K562 (cell line): ENCODE measurements around the gene SLC25A34. TPM values are rescaled to one million over a fixed set of nuclear protein-coding genes. Genes with fewer than 3 reads are reported as not detected.

Experiments
- ATAC-seq: fragments of 200-7000 bp; cut with Tn5 transposase; 3 replicates; pipeline ENCODE4 v1.9.1; 2020; ENCODE audit warnings: moderate library complexity
- BruUV-seq: library from RNA; stranded (reverse); fragments of 400-500 nt; replicated peaks from 2 replicates; lab custom pipeline; 2021; lab: Mats Ljungman, UMichigan
- CTCF ChIA-PET: fragments of 300-600 bp; formaldehyde crosslinking; extraction: SDS; loops from one replicate; lab custom pipeline; 2021; ENCODE audit warnings: low intra/inter-chr PET ratio; lab: Yijun Ruan, JAX
- POLR2A ChIA-PET: fragments of 300-600, 350-650 bp; sonication (Branson Sonifier 250); formaldehyde crosslinking; extraction: SDS; loops from one replicate; lab custom pipeline; 2021; ENCODE audit warnings: antibody characterized with exemption, inconsistent platforms; lab: Yijun Ruan, JAX
- DNase-seq, 4 experiments: peaks; one replicate each; pipeline versions ENCODE4 v3.0.0 to v3.0.0-alpha.2; 2011 to 2018; ENCODE audit warnings: low spot score in 3 of 4, mixed read lengths in 3 of 4; ENCODE audit errors: extremely low read depth in 1 of 4
- FAIRE-seq: peaks from 2 replicates; lab custom pipeline; 2011; peaks lifted over from hg19 to GRCh38; lab: Jason Lieb, UNC
- H2AFZ ChIP-seq: 2 replicates; pipeline ENCODE4 v1.6.0; 2011; ENCODE audit warnings: low read depth, low read length, control low read depth, inconsistent platforms
- H3K27ac ChIP-seq: fragments of 200-600 bp; 3 replicates; pipeline ENCODE4 v1.8.0; 2011; ENCODE audit warnings: low read depth, mild to moderate bottlenecking, control low read depth, inconsistent platforms, low read length, moderate library complexity, mixed read lengths; ENCODE audit errors: extremely low read depth
- H3K27me3 ChIP-seq, 2 experiments: fragments of 300-600 bp in 1 of 2; 2 replicates in 1 of 2; 3 replicates in 1 of 2; pipeline versions ENCODE4 v1.6.0 to v1.8.0; 2011; ENCODE audit warnings: inconsistent platforms in 2 of 2, low read length in 2 of 2, mild to moderate bottlenecking in 1 of 2, mixed read lengths in 1 of 2, moderate library complexity in 1 of 2; ENCODE audit not compliant: control insufficient read depth in 2 of 2, insufficient read depth in 2 of 2
- H3K36me3 ChIP-seq: fragments of 300-600 bp; 3 replicates; pipeline ENCODE4 v1.8.0; 2011; ENCODE audit warnings: mild to moderate bottlenecking, low read length, inconsistent platforms; ENCODE audit not compliant: control insufficient read depth, insufficient read depth
- H3K4me1 ChIP-seq, 2 experiments: fragments of 200-600 bp in 1 of 2; replicated peaks in 1 of 2; 2 replicates in 1 of 2; 3 replicates in 1 of 2; pipeline versions ENCODE4 v1.5.1 to v1.8.0; 2011; ENCODE audit warnings: inconsistent platforms in 2 of 2, low read length in 2 of 2, mild to moderate bottlenecking in 1 of 2, mixed read lengths in 1 of 2, moderate library complexity in 1 of 2; ENCODE audit not compliant: control insufficient read depth in 2 of 2, insufficient read depth in 2 of 2
- H3K4me2 ChIP-seq: 2 replicates; pipeline ENCODE4 v1.6.1; 2011; ENCODE audit warnings: low read length, control low read depth, inconsistent platforms, mixed read lengths; ENCODE audit not compliant: insufficient read depth
- H3K4me3 ChIP-seq: fragments of 200-600 bp; sonication (generic), shearing (Covaris generic); 2 replicates; pipeline ENCODE4 v1.5.1; 2016; ENCODE audit warnings: control low read depth, inconsistent platforms
- H3K79me2 ChIP-seq: fragments of 200-600 bp; 3 replicates; pipeline ENCODE4 v1.8.0; 2011; ENCODE audit warnings: low read length, inconsistent platforms; ENCODE audit not compliant: control insufficient read depth, insufficient read depth
- H3K9ac ChIP-seq, 2 experiments: 2 replicates each; pipeline versions ENCODE4 v1.6.0 to v1.6.1; 2011; ENCODE audit warnings: low read depth in 2 of 2, low read length in 2 of 2, control low read depth in 1 of 2, inconsistent platforms in 1 of 2, mild to moderate bottlenecking in 1 of 2, mixed read lengths in 1 of 2; ENCODE audit not compliant: insufficient read depth in 1 of 2
- H3K9me1 ChIP-seq: one replicate; pipeline ENCODE4 v1.6.0; 2011; ENCODE audit warnings: inconsistent platforms, mild to moderate bottlenecking, low read length, moderate library complexity; ENCODE audit not compliant: control insufficient read depth, insufficient read depth
- H3K9me3 ChIP-seq: replicated peaks from 2 replicates; pipeline ENCODE4 v1.5.1; 2011; ENCODE audit warnings: low read depth, low read length, inconsistent platforms; ENCODE audit not compliant: control insufficient read depth, insufficient read depth
- H4K20me1 ChIP-seq: replicated peaks from 2 replicates; pipeline ENCODE4 v1.6.1; 2011; ENCODE audit warnings: low read length, inconsistent platforms, mixed read lengths; ENCODE audit not compliant: control insufficient read depth, insufficient read depth
- C11orf30 ChIP-seq: fragments of 450-650 bp; IDR thresholded peaks from 2 replicates; pipeline ENCODE4 v1.6.1; 2016; ENCODE audit warnings: low read depth, mild to moderate bottlenecking
- MAFF ChIP-seq: IDR thresholded peaks from 2 replicates; pipeline ENCODE4 v1.6.1; 2012; ENCODE audit warnings: low read length, improper control_type of control experiment
- MAFG ChIP-seq: fragments of 450-650 bp; conservative IDR thresholded peaks from 2 replicates; pipeline ENCODE4 v1.6.1; 2016; ENCODE audit warnings: missing genetic modification characterization, missing compliant biosample characterization
- MAFK ChIP-seq: IDR thresholded peaks from 2 replicates; pipeline ENCODE4 v1.6.1; 2011; ENCODE audit warnings: low read length, improper control_type of control experiment
- POLR3A ChIP-seq: IDR thresholded peaks from 2 replicates; pipeline ENCODE4 v1.6.1; 2011; ENCODE audit warnings: borderline replicate concordance, mild to moderate bottlenecking, moderate library complexity; ENCODE audit not compliant: insufficient read length, insufficient read depth; ENCODE audit errors: extremely low read depth
- SP1 ChIP-seq: sonication (generic); formaldehyde crosslinking; IDR thresholded peaks from 2 replicates; pipeline ENCODE4 v1.8.1; 2022; ENCODE audit warnings: mild to moderate bottlenecking, missing genetic modification reagents
- ZFPM2 ChIP-seq: fragments of 250-450 bp; sonication (Bioruptor Pico); IDR thresholded peaks from 2 replicates; pipeline ENCODE4 v1.5.1; 2022; ENCODE audit warnings: mild to moderate bottlenecking
- ZNF316 ChIP-seq: fragments of 450-650 bp; IDR thresholded peaks from 2 replicates; pipeline ENCODE4 v1.6.1; 2016
- WGBS: fragments of 100-300 bp; shearing (Covaris generic); methylation state at CpG from one replicate; pipeline ENCODE4 v1.1.6; 2016; ENCODE audit warnings: low coverage, mixed read lengths; ENCODE audit not compliant: insufficient coverage; ENCODE audit errors: missing lambda C conversion rate; 5-methylcytosine and 5-hydroxymethylcytosine counted together
- in situ Hi-C: fragments of 300-500 bp; cut with MboI; formaldehyde crosslinking; loops from 4 replicates; pipeline ENCODE4 v1.15.0; 2018; ENCODE audit warnings: inconsistent platforms, mixed read lengths
- intact Hi-C: fragments of 100-400 bp; cut with micrococcal nuclease; formaldehyde crosslinking; loops from 2 replicates; pipeline ENCODE4 v1.14.2; 2022
- polyA plus RNA-seq, 8 experiments: library from polyadenylated mRNA; depleted of rRNA in 4 of 8; stranded (reverse) in 5 of 8; unstranded in 3 of 8; fragments of >200 nt; fragmentation: Nextera tagmentation in 2 of 8; fragmentation: Illumina TruSeq in 1 of 8; extraction: Ambion mirVana in 2 of 8; extraction: Trizol in 1 of 8; gene quantifications; 2 replicates each; pipeline versions ENCODE4 v1.2.1 to v1.2.3, GENCODE V29; 2011 to 2014; ENCODE audit warnings: inconsistent platforms in 1 of 8, missing spikeins in 1 of 8
- total RNA-seq, 7 experiments: library from RNA; depleted of rRNA in 6 of 7; stranded (reverse); fragments of >200 nt in 6 of 7; fragmentation: Illumina TruSeq in 2 of 7; extraction: Trizol in 2 of 7; gene quantifications; 2 replicates each; pipeline versions ENCODE4 v1.2.1 to v1.2.3, GENCODE V29; 2011 to 2021; ENCODE audit warnings: low replicate concordance in 1 of 7
- TF ChIP-seq, protein P1 (sequence below): sonication (generic); IDR thresholded peaks from 2 replicates; pipeline ENCODE4 v1.6.1; 2016
- TF ChIP-seq, protein P2 (sequence below): fragments of 450-650 bp; IDR thresholded peaks from 2 replicates; pipeline ENCODE4 v1.6.1; 2018; ENCODE audit warnings: mild to moderate bottlenecking, low read depth; ENCODE audit not compliant: partially characterized antibody
- TF ChIP-seq, protein P3 (sequence below): fragments of 250-450 bp; sonication (Bioruptor Pico); IDR thresholded peaks from 2 replicates; pipeline ENCODE4 v1.5.0; 2021
- TF ChIP-seq, protein P4 (sequence below): fragments of 250-450 bp; sonication (Bioruptor Pico); IDR thresholded peaks from 2 replicates; pipeline ENCODE4 v1.4.0; 2020; ENCODE audit warnings: borderline replicate concordance

Gene SLC25A34
- total and polyA plus RNA-seq, 9 of the 15 experiments (the other 6 are each of a cell fraction or from before 2014, with no cell fraction given) = 0.01 to 0.57 (median 0.16) TPM

DNA sequence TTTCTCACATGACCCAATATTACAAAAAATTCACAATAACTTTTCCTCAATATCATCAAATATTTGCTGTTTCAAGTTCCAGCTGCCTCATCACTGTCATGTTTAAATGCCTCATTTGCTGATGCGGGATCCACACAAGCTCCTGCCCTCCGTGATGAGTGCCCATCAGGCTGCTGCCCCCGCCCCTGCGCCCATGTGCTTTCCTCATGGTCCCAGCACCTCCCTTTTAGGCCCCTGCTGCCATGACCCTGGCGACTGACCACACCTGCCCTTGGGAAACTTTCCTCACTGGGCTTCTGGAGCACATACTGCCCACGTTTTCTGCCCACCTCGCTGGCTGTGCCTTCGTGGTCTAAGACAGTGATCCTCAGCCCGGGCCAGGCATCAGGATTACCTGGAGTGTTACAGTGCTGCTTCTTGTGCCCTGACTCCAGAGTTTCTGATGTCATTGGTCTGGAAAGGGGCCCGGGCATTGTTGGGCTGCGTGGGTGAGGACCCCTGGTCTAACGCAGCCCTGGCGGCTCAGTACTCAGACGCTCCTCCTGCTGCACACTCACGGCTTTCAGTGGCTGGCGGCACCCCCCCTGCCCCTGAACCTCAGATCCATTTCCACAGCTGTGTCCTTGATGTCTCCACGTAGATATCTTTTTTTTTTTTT is 31.4 kb upstream of the SLC25A34 start (continued):
- TF ChIP-seq, protein P1, sequence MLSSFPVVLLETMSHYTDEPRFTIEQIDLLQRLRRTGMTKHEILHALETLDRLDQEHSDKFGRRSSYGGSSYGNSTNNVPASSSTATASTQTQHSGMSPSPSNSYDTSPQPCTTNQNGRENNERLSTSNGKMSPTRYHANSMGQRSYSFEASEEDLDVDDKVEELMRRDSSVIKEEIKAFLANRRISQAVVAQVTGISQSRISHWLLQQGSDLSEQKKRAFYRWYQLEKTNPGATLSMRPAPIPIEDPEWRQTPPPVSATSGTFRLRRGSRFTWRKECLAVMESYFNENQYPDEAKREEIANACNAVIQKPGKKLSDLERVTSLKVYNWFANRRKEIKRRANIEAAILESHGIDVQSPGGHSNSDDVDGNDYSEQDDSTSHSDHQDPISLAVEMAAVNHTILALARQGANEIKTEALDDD = no peak
- TF ChIP-seq, protein P2, sequence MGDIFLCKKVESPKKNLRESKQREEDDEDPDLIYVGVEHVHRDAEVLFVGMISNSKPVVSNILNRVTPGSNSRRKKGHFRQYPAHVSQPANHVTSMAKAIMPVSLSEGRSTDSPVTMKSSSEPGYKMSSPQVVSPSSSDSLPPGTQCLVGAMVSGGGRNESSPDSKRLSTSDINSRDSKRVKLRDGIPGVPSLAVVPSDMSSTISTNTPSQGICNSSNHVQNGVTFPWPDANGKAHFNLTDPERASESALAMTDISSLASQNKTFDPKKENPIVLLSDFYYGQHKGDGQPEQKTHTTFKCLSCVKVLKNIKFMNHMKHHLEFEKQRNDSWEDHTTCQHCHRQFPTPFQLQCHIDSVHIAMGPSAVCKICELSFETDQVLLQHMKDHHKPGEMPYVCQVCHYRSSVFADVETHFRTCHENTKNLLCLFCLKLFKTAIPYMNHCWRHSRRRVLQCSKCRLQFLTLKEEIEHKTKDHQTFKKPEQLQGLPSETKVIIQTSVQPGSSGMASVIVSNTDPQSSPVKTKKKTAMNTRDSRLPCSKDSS = no peak

DNA sequence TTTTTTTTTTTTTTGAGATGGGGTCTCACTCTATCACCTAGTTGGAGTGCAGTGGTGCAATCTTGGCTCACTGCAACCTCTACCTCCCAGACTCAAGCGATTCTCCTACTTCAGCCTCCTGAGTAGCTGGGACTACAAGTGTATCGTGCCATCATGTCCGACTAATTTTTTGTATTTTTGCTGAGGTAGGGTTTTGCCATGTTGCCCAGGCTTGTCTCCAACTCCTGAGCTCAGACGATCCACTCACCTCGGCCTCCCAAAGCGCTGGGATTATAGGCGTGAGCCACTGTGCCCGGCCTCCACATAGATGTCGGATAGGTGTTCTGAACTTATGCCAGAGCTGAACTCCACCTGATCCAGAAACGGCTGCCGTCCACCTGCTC is 30.9 kb upstream of the SLC25A34 start:
- TF ChIP-seq, protein P3, sequence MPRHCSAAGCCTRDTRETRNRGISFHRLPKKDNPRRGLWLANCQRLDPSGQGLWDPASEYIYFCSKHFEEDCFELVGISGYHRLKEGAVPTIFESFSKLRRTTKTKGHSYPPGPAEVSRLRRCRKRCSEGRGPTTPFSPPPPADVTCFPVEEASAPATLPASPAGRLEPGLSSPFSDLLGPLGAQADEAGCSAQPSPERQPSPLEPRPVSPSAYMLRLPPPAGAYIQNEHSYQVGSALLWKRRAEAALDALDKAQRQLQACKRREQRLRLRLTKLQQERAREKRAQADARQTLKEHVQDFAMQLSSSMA (CRISPR knock-in tag) = no peak
- TF ChIP-seq MAFF (0 out of 2 replicates have a peak, but pooled peaks have one; percentile 35), MAFG (peak; percentile 44), ZFPM2 (CRISPR knock-in tag) (no peak), SP1 (CRISPR knock-in tag) (no peak), ZNF316 (peak; percentile 78), POLR3A (no peak), MAFK (0 out of 2 replicates have a peak, but pooled peaks have one; percentile 26), C11orf30 (peak; percentile 59; the same call in 1 of the 2 replicates)
- TF ChIP-seq, protein P4, sequence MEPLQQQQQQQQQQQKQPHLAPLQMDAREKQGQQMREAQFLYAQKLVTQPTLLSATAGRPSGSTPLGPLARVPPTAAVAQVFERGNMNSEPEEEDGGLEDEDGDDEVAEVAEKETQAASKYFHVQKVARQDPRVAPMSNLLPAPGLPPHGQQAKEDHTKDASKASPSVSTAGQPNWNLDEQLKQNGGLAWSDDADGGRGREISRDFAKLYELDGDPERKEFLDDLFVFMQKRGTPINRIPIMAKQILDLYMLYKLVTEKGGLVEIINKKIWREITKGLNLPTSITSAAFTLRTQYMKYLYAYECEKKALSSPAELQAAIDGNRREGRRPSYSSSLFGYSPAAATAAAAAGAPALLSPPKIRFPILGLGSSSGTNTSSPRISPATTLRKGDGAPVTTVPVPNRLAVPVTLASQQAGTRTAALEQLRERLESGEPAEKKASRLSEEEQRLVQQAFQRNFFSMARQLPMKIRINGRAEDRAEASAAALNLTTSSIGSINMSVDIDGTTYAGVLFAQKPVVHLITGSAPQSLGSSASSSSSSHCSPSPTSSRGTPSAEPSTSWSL (CRISPR knock-in tag) = no peak
- POLR2A ChIA-PET = interaction anchor here (0.9 to 1.1 kb wide), 2 partner anchors 9 to 36 kb away, joined by 3 to 5 read pairs; no protein-coding TSS in a partner anchor
- no peak for DNase-seq

More for the DNA sequence above, 30.9 kb upstream of the SLC25A34 start:
- Histone ChIP-seq H3K9me1 (no peaks in the 10 kb centered on the region), H3K4me1 (peaks cover 0 to 11% of the 10 kb centered on the region in 2 experiments; a peak in 2 of 5 replicates), H3K9me3 (no peaks in the 10 kb centered on the region), H2AFZ (no peak overlapping the region), H3K27me3 (no peaks in the 10 kb centered on the region), H4K20me1 (peaks cover 7% of the 10 kb centered on the region), H3K9ac (no peak overlapping the region), H3K4me3 (no peak overlapping the region), H3K4me2 (no peak overlapping the region), H3K79me2 (peaks cover 55% of the 10 kb centered on the region), H3K27ac (no peak overlapping the region), H3K36me3 (peaks cover 24% of the 10 kb centered on the region; the same call in 2 of the 3 replicates)
- intact Hi-C loops (no loop called here), in situ Hi-C loops (no loop called here)
- 93% methylated on average over 11 of the region's 11 CpGs for WGBS
- CTCF ChIA-PET = no interaction called here
- BruUV-seq = no TSS peak
- ATAC-seq = no peak
- no peak for FAIRE-seq
